GM23338 (cell line): ENCODE results near the gene NFATC3. TPM values are rescaled to one million over a fixed set of nuclear protein-coding genes. Genes with fewer than 3 reads are reported as not detected.

Experiments
- ATAC-seq: fragments of 200-7000 bp; cut with Tn5 transposase; 3 replicates; pipeline ENCODE4 v1.9.1; 2020
- DNase-seq: peaks from one replicate; pipeline ENCODE4 v3.0.0-alpha.2; 2015; ENCODE audit warnings: low spot score
- H2AFZ ChIP-seq: fragments of 200-600 bp; sonication (generic); 2 replicates; pipeline ENCODE4 v1.8.0; 2016; ENCODE audit warnings: antibody characterized with exemption, mild to moderate bottlenecking, moderate library complexity
- H3F3A ChIP-seq: fragments of 200-600 bp; sonication (generic); replicated peaks from 2 replicates; pipeline ENCODE4 v1.8.0; 2017; ENCODE audit warnings: antibody characterized with exemption, mixed run types, low read depth
- H3K27ac ChIP-seq: fragments of 200-600 bp; sonication (generic); 2 replicates; pipeline ENCODE4 v1.6.1; 2016; ENCODE audit warnings: low read depth
- H3K27me3 ChIP-seq: fragments of 200-600 bp; sonication (generic); 2 replicates; pipeline ENCODE4 v1.8.0; 2016; ENCODE audit warnings: mild to moderate bottlenecking, mixed run types, moderate library complexity; ENCODE audit not compliant: insufficient read depth
- H3K36me3 ChIP-seq: fragments of 200-600 bp; sonication (generic); 2 replicates; pipeline ENCODE4 v1.8.0; 2016; ENCODE audit warnings: mild to moderate bottlenecking; ENCODE audit not compliant: insufficient read depth
- H3K4me1 ChIP-seq: fragments of 200-600 bp; sonication (generic); 2 replicates; pipeline ENCODE4 v1.8.0; 2016; ENCODE audit warnings: mild to moderate bottlenecking, moderate library complexity; ENCODE audit not compliant: insufficient read depth
- H3K4me2 ChIP-seq: fragments of 200-600 bp; sonication (generic); 2 replicates; pipeline ENCODE4 v1.7.1; 2017; ENCODE audit warnings: mixed run types
- H3K4me3 ChIP-seq: fragments of 200-600 bp; sonication (generic); 2 replicates; pipeline ENCODE4 v1.6.1; 2016; ENCODE audit warnings: mixed run types
- H3K79me2 ChIP-seq: fragments of 200-600 bp; sonication (generic); replicated peaks from 2 replicates; pipeline ENCODE4 v1.8.0; 2017; ENCODE audit warnings: mild to moderate bottlenecking; ENCODE audit not compliant: insufficient read depth
- H3K9me2 ChIP-seq: fragments of 200-600 bp; sonication (generic); 2 replicates; pipeline ENCODE4 v1.8.0; 2017; ENCODE audit not compliant: insufficient read depth
- H4K20me1 ChIP-seq: fragments of 200-600 bp; sonication (generic); replicated peaks from 2 replicates; pipeline ENCODE4 v1.8.0; 2017; ENCODE audit warnings: mild to moderate bottlenecking; ENCODE audit not compliant: insufficient read depth
- H3K27ac Mint-ChIP-seq: 2 replicates; pipeline ENCODE4 v1.8.0; 2020; ENCODE audit warnings: inconsistent platforms, mild to moderate bottlenecking, moderate library complexity, mixed read lengths
- H3K27me3 Mint-ChIP-seq: 3 replicates; pipeline ENCODE4 v1.8.0; 2022; ENCODE audit warnings: low read depth, mild to moderate bottlenecking, moderate library complexity, mixed read lengths, inconsistent platforms; ENCODE audit not compliant: insufficient read depth, poor library complexity
- H3K36me3 Mint-ChIP-seq: 3 replicates; pipeline ENCODE4 v1.8.0; 2021; ENCODE audit warnings: low read depth, mild to moderate bottlenecking, inconsistent platforms, moderate library complexity, mixed read lengths
- H3K4me1 Mint-ChIP-seq: 3 replicates; pipeline ENCODE4 v1.8.0; 2020; ENCODE audit warnings: mild to moderate bottlenecking, inconsistent platforms, mixed read lengths
- H3K4me3 Mint-ChIP-seq: 3 replicates; pipeline ENCODE4 v1.8.0; 2021; ENCODE audit warnings: moderate library complexity, mild to moderate bottlenecking, inconsistent platforms, mixed read lengths
- H3K9me3 Mint-ChIP-seq: 3 replicates; pipeline ENCODE4 v1.8.0; 2020; ENCODE audit warnings: moderate library complexity, mild to moderate bottlenecking, inconsistent platforms, mixed read lengths
- CREB1 ChIP-seq: fragments of 250-450 bp; sonication (Bioruptor Pico); IDR thresholded peaks from 2 replicates; pipeline ENCODE4 v1.5.0; 2020; ENCODE audit warnings: low read depth, mild to moderate bottlenecking, moderate library complexity
- EZH2 ChIP-seq: fragments of 200-600 bp; sonication (generic); IDR thresholded peaks from one replicate; pipeline ENCODE4 v1.8.0; 2017; ENCODE audit warnings: antibody characterized with exemption, mild to moderate bottlenecking, low read depth; ENCODE audit not compliant: unreplicated experiment
- EZH2phosphoT487 ChIP-seq: fragments of 200-600 bp; sonication (generic); IDR thresholded peaks from one replicate; pipeline ENCODE4 v1.8.1; 2018; ENCODE audit warnings: antibody characterized with exemption; ENCODE audit not compliant: unreplicated experiment
- JUNB ChIP-seq: IDR thresholded peaks from one replicate; pipeline ENCODE4 v1.6.1; 2016; ENCODE audit warnings: antibody characterized with exemption; ENCODE audit not compliant: unreplicated experiment
- NANOG ChIP-seq: IDR thresholded peaks from 2 replicates; pipeline ENCODE4 v1.6.1; 2016; ENCODE audit warnings: antibody characterized with exemption, borderline replicate concordance
- POLR2AphosphoS5 ChIP-seq: IDR thresholded peaks from 2 replicates; pipeline ENCODE4 v1.6.1; 2016; ENCODE audit warnings: antibody characterized with exemption, low read depth
- ZNF114 ChIP-seq: fragments of 250-450 bp; sonication (Bioruptor Pico); IDR thresholded peaks from 2 replicates; pipeline ENCODE4 v1.5.0; 2020; ENCODE audit warnings: mild to moderate bottlenecking, moderate library complexity
- ZNF331 ChIP-seq: fragments of 250-450 bp; sonication (Bioruptor Pico); IDR thresholded peaks from 2 replicates; pipeline ENCODE4 v1.5.0; 2020; ENCODE audit warnings: low read depth, mild to moderate bottlenecking, moderate library complexity
- ZNF462 ChIP-seq: fragments of 250-450 bp; sonication (Bioruptor Pico); IDR thresholded peaks from 2 replicates; pipeline ENCODE4 v1.5.0; 2020; ENCODE audit warnings: mild to moderate bottlenecking, moderate library complexity
- polyA plus RNA-seq: library from polyadenylated mRNA; unstranded; fragments of >200 nt; fragmentation: Nextera tagmentation; extraction: Ambion mirVana; gene quantifications from 2 replicates; pipeline ENCODE4 v1.2.1, GENCODE V29; 2016
- total RNA-seq: library from RNA; depleted of rRNA; stranded (reverse); fragments of >200 nt; shearing (Covaris generic); gene quantifications from 2 replicates; pipeline ENCODE4 v1.2.3, GENCODE V29; 2014
- TF ChIP-seq, protein P1 (sequence below), 2 experiments: fragments of 200-600 bp in 1 of 2; sonication (generic) in 1 of 2; conservative IDR thresholded peaks; 2 replicates each; pipeline versions ENCODE4 v1.5.1 to v1.6.1; 2016 to 2017; ENCODE audit warnings: antibody characterized with exemption in 2 of 2, low read depth in 2 of 2, mild to moderate bottlenecking in 2 of 2, moderate library complexity in 1 of 2
- TF ChIP-seq, protein P2 (sequence below): IDR thresholded peaks from 2 replicates; pipeline ENCODE4 v1.6.1; 2016; ENCODE audit warnings: antibody characterized with exemption

Gene NFATC3
- total and polyA plus RNA-seq, 2 experiments from 2014 or later: 9.2 to 40.9 TPM

DNA sequence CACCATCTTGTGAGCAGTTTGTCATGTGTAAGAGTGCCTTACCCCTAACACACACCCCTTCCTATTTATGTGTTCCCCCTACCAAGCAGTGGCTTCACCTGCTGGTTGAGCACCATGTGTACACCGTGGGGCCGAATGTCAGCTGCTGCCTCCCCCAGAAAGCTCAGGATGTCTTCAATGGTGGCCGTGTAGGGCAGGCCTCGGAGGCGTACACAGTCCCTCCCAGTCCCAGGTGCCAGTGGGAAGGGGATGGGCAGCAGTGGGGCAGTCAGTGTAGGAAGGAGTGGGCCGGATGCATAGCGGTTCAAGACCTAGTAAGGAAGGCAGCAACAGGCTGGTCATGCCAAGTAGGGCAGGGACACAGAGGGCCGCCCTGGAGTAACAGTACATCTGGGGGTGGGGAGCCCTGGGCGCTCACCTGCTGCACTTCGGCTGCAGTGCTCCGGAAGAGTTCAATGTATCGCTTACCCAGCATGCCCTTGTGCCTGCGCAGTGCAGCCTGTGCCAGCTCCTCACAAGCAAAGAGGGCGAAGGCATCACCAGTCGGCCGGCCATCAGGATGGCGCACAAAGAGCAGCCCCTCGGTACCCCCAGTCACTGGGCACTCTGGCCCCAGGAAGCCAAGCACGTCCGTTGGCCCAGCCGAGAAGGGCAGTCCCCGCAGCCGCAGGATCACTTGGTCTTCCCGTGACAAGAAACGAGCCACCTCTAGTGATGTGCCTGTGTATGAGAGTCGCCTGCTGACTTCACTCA is 146.4 kb downstream of the NFATC3 start (continued):
- no peak for TF ChIP-seq ZNF462 (CRISPR knock-in tag)
- no peak for TF ChIP-seq POLR2AphosphoS5
- TF ChIP-seq, protein P1, sequence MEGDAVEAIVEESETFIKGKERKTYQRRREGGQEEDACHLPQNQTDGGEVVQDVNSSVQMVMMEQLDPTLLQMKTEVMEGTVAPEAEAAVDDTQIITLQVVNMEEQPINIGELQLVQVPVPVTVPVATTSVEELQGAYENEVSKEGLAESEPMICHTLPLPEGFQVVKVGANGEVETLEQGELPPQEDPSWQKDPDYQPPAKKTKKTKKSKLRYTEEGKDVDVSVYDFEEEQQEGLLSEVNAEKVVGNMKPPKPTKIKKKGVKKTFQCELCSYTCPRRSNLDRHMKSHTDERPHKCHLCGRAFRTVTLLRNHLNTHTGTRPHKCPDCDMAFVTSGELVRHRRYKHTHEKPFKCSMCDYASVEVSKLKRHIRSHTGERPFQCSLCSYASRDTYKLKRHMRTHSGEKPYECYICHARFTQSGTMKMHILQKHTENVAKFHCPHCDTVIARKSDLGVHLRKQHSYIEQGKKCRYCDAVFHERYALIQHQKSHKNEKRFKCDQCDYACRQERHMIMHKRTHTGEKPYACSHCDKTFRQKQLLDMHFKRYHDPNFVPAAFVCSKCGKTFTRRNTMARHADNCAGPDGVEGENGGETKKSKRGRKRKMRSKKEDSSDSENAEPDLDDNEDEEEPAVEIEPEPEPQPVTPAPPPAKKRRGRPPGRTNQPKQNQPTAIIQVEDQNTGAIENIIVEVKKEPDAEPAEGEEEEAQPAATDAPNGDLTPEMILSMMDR (conservative IDR thresholded peaks at IDR 0.05; ENCODE audit: low read depth in 2 of 2): no peak

- Histone ChIP-seq H3K27me3 (no peaks in the 10 kb centered on the region), H3K79me2 (peaks cover 23% of the 10 kb centered on the region), H3F3A (peaks cover 20% of the 10 kb centered on the region), H3K4me1 (peaks cover 17% of the 10 kb centered on the region), H3K4me2 (no peak overlapping the region), H3K27ac (no peak overlapping the region), H3K9me2 (no peaks in the 10 kb centered on the region), H3K4me3 (no peak overlapping the region), H4K20me1 (peaks cover 18% of the 10 kb centered on the region), H3K36me3 (peaks cover 5% of the 10 kb centered on the region; the same call in 1 of the 2 replicates), H2AFZ (no peak overlapping the region)
- Mint-ChIP-seq H3K27me3 (peaks cover 13% of the 10 kb centered on the region), H3K27ac (no peak overlapping the region), H3K4me1 (peaks cover 22% of the 10 kb centered on the region), H3K9me3 (no peaks in the 10 kb centered on the region; the same call in 2 of the 3 replicates), H3K4me3 (no peak overlapping the region), H3K36me3 (peaks cover 46% of the 10 kb centered on the region)
- no peak for DNase-seq
- no peak for ATAC-seq
- no peak for TF ChIP-seq ZNF114 (CRISPR knock-in tag)
- TF ChIP-seq ZNF331 (CRISPR knock-in tag): no peak
- TF ChIP-seq, protein P1 (conservative IDR thresholded peaks at IDR 0.05; ENCODE audit: low read depth in 2 of 2): no peak
- no peak for TF ChIP-seq EZH2
- no peak for TF ChIP-seq EZH2phosphoT487
- TF ChIP-seq, protein P2, sequence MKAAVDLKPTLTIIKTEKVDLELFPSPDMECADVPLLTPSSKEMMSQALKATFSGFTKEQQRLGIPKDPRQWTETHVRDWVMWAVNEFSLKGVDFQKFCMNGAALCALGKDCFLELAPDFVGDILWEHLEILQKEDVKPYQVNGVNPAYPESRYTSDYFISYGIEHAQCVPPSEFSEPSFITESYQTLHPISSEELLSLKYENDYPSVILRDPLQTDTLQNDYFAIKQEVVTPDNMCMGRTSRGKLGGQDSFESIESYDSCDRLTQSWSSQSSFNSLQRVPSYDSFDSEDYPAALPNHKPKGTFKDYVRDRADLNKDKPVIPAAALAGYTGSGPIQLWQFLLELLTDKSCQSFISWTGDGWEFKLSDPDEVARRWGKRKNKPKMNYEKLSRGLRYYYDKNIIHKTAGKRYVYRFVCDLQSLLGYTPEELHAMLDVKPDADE: no peak
- no peak for TF ChIP-seq JUNB
- TF ChIP-seq NANOG: no peak
- TF ChIP-seq CREB1 (CRISPR knock-in tag): no peak
Measured at GRCh38 chr16:68232335-68232734, 147.2 kb downstream of the NFATC3 start.
